Activated B cell treated with CpG ODN at 0.5 μM for 24 hours (primary cell): ENCODE measurements around the gene NEB. TPM values are rescaled to one million over a fixed set of nuclear protein-coding genes. Genes with fewer than 3 reads are reported as not detected.

Experiments used
- ATAC-seq: fragments of 200-7000 bp; cut with Tn5 transposase; one replicate; pipeline ENCODE4 v1.10.0; 2021; ENCODE audit warnings: low read depth, mild to moderate bottlenecking, moderate library complexity
- CTCF ChIA-PET: fragments of 350-600 bp; sonication (Branson Sonifier 250); formaldehyde crosslinking; loops from one replicate; lab custom pipeline; 2021; ENCODE audit warnings: antibody characterized with exemption; lab: Charles Lee
- POLR2A ChIA-PET: fragments of 350-600 bp; sonication (Branson Sonifier 250); formaldehyde crosslinking; loops from one replicate; lab custom pipeline; 2021; ENCODE audit warnings: antibody characterized with exemption; lab: Charles Lee
- DNase-seq: peaks from one replicate; pipeline ENCODE4 v3.0.0; 2022
- H3K27ac Mint-ChIP-seq: one replicate; pipeline ENCODE4 v1.8.0; 2020; ENCODE audit warnings: mixed read lengths
- H3K27me3 Mint-ChIP-seq: one replicate; pipeline ENCODE4 v1.8.0; 2021; ENCODE audit warnings: mixed read lengths
- H3K36me3 Mint-ChIP-seq: one replicate; pipeline ENCODE4 v1.8.0; 2021; ENCODE audit warnings: low read depth, mixed read lengths
- H3K4me1 Mint-ChIP-seq: one replicate; pipeline ENCODE4 v1.8.0; 2021; ENCODE audit warnings: mixed read lengths
- H3K4me3 Mint-ChIP-seq: one replicate; pipeline ENCODE4 v1.8.0; 2020; ENCODE audit warnings: mild to moderate bottlenecking, mixed read lengths
- H3K9me3 Mint-ChIP-seq: one replicate; pipeline ENCODE4 v1.8.0; 2020; ENCODE audit warnings: mixed read lengths
- intact Hi-C: fragments of 100-400 bp; cut with micrococcal nuclease; formaldehyde crosslinking; loops from one replicate; pipeline ENCODE4 v1.15.1; 2024
- total RNA-seq: library from RNA; stranded (reverse); gene quantifications from 2 replicates; pipeline ENCODE4 v1.2.3, GENCODE V29; 2022
- TF ChIP-seq, protein P1 (sequence below): fragments of 200-600 bp; IDR thresholded peaks from one replicate; pipeline ENCODE4 v1.8.0; 2022; ENCODE audit warnings: antibody characterized with exemption, mild to moderate bottlenecking

Gene NEB
- total RNA-seq, 1 donor from 2014 or later = 1.2 TPM

- ATAC-seq (no peak), DNase-seq (no peak)
- intact Hi-C loops = no loop called here
- H3K27me3 Mint-ChIP-seq = no peaks in the 10 kb centered on the region
- ChIA-PET CTCF (interaction anchor here (1.2 kb wide), 1 partner anchor 474 kb away, joined by 3 read pairs; no protein-coding TSS in a partner anchor), POLR2A (no interaction called here)
- H3K4me3 Mint-ChIP-seq = no peak overlapping the region
- H3K4me1 Mint-ChIP-seq = no peaks in the 10 kb centered on the region
- H3K9me3 Mint-ChIP-seq = no peaks in the 10 kb centered on the region
- no peak overlapping the region for H3K27ac Mint-ChIP-seq
- peaks cover 12% of the 10 kb centered on the region for H3K36me3 Mint-ChIP-seq
- TF ChIP-seq, protein P1, sequence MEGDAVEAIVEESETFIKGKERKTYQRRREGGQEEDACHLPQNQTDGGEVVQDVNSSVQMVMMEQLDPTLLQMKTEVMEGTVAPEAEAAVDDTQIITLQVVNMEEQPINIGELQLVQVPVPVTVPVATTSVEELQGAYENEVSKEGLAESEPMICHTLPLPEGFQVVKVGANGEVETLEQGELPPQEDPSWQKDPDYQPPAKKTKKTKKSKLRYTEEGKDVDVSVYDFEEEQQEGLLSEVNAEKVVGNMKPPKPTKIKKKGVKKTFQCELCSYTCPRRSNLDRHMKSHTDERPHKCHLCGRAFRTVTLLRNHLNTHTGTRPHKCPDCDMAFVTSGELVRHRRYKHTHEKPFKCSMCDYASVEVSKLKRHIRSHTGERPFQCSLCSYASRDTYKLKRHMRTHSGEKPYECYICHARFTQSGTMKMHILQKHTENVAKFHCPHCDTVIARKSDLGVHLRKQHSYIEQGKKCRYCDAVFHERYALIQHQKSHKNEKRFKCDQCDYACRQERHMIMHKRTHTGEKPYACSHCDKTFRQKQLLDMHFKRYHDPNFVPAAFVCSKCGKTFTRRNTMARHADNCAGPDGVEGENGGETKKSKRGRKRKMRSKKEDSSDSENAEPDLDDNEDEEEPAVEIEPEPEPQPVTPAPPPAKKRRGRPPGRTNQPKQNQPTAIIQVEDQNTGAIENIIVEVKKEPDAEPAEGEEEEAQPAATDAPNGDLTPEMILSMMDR = no peak
These were observed 182.0 kb downstream of the NEB start for GRCh38 chr2:151552287-151552686.

DNA sequence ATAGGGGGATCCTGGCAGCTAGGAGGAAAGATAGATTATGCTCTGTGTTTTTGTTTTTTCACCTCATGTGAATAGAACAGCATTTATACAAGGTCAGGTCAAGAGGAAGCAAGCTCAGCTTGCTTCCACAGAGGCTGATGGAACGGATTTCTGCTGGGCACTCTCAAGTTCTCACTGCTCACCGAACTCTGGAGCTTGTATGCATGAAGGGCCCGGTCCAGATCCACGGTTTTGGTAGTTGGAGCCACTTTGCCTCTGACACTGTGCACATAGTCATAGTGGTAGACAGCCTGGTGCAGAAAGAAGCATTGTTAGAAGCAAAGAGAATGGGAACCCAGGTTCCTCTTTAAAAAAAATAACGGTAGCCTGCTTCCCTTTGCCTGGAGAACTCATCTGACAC is 182.7 kb downstream of the NEB start:
- ATAC-seq = no peak
- peaks cover 15% of the 10 kb centered on the region for H3K36me3 Mint-ChIP-seq
- no peaks in the 10 kb centered on the region for H3K27me3 Mint-ChIP-seq
- no peaks in the 10 kb centered on the region for H3K4me1 Mint-ChIP-seq
- no peaks in the 10 kb centered on the region for H3K9me3 Mint-ChIP-seq
- CTCF ChIA-PET = no interaction called here
- intact Hi-C loops = no loop called here
- no peak for DNase-seq
- H3K27ac Mint-ChIP-seq = no peak overlapping the region
- TF ChIP-seq, protein P1 = no peak
- POLR2A ChIA-PET = no interaction called here
- no peak overlapping the region for H3K4me3 Mint-ChIP-seq

- DNase-seq (no peak), ATAC-seq (no peak)
- intact Hi-C loops = no loop called here
- Mint-ChIP-seq H3K4me1 (no peaks in the 10 kb centered on the region), H3K9me3 (no peaks in the 10 kb centered on the region), H3K4me3 (no peak overlapping the region), H3K36me3 (peaks cover 15% of the 10 kb centered on the region), H3K27ac (no peak overlapping the region), H3K27me3 (no peaks in the 10 kb centered on the region)
- POLR2A ChIA-PET = no interaction called here
- TF ChIP-seq, protein P1 = no peak
- CTCF ChIA-PET = no interaction called here
These were observed 185.1 kb downstream of the NEB start for GRCh38 chr2:151549191-151549590.

GRCh38 chr2:151544449-151544848 is 189.8 kb downstream of the NEB start:
- Mint-ChIP-seq H3K27me3 (no peaks in the 10 kb centered on the region), H3K4me1 (no peaks in the 10 kb centered on the region), H3K4me3 (no peak overlapping the region), H3K9me3 (no peaks in the 10 kb centered on the region), H3K27ac (no peak overlapping the region), H3K36me3 (peaks cover 3% of the 10 kb centered on the region)
- ATAC-seq (no peak), DNase-seq (no peak)
- POLR2A ChIA-PET = no interaction called here
- intact Hi-C loops = no loop called here
- CTCF ChIA-PET = no interaction called here
- TF ChIP-seq, protein P1 = no peak

DNA sequence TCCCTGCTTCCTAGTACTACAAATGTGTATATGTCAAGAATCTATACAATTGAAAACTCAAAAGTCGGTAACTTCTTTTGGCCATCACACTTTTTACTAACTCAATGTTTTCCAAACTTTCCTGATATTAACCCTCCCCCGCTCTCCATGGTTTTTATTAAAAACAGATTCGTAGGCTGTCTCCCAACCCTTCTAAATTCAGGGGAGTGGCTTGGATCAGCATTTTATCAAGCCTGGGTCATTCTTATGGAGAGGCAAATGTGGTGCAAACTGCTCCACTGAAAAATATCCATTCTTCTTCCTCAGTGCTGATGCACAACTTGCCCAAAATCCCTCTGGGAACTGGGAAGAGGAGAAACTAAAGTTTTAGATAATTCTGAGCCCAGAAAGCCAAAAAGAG is 190.4 kb downstream of the NEB start:
- no peak for DNase-seq
- POLR2A ChIA-PET = no interaction called here
- Mint-ChIP-seq H3K36me3 (peaks cover 3% of the 10 kb centered on the region), H3K4me3 (no peak overlapping the region), H3K9me3 (no peaks in the 10 kb centered on the region), H3K4me1 (no peaks in the 10 kb centered on the region), H3K27me3 (no peaks in the 10 kb centered on the region), H3K27ac (no peak overlapping the region)
- intact Hi-C loops = no loop called here
- TF ChIP-seq, protein P1 = no peak
- CTCF ChIA-PET = no interaction called here
- no peak for ATAC-seq
